Measurements from ENCODE around the gene SOST. TPM values are rescaled to one million over a fixed set of nuclear protein-coding genes. Genes with fewer than 3 reads are reported as not detected.
A peak's percentile ranks its signal among the peaks of the same experiment; 100 is the strongest.

SOST gene
- polyA plus RNA-seq, 3 donors: 45.9 to 56.9 (median 53.5) TPM

DNA sequence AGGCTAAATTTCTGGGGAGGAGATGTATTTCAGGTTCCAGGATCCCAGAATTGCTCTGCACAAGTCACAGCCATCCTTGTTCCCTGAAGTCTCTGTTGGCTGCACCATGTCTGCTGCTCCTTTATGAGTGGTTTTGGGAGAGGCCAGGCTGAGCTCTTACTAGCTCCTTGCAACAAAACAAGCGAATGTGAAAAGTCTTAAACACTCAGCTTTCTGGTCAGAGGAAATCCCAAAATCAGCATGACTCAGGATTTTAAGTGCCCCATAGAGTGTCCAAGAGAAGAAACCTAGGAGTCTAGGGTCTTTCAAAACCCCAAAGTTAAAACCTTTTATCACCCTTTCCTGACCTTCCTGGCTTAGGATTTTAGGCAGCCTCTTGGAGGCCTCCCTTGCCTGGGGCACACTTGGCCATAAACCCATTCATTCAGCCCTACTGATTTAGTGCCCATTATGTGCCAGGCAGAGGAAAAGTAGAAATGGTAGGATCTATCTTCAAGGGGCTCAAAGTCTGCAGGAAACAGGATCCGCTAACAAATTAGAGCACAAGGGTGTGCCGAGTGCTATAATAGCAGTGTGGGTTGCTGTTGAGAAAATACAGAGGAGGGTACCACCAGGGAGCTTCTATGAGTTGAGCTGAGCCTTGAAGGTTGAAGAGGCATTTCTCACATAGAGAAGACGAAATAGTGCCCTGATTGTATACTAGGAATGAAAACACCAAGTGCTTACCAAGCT lies 36.9 kb downstream of the SOST start:
- no peak for DNase-seq (ENCODE audit: extremely low read depth in 1 of 11, low read depth in 9 of 11, low spot score in 4 of 11)

DNA sequence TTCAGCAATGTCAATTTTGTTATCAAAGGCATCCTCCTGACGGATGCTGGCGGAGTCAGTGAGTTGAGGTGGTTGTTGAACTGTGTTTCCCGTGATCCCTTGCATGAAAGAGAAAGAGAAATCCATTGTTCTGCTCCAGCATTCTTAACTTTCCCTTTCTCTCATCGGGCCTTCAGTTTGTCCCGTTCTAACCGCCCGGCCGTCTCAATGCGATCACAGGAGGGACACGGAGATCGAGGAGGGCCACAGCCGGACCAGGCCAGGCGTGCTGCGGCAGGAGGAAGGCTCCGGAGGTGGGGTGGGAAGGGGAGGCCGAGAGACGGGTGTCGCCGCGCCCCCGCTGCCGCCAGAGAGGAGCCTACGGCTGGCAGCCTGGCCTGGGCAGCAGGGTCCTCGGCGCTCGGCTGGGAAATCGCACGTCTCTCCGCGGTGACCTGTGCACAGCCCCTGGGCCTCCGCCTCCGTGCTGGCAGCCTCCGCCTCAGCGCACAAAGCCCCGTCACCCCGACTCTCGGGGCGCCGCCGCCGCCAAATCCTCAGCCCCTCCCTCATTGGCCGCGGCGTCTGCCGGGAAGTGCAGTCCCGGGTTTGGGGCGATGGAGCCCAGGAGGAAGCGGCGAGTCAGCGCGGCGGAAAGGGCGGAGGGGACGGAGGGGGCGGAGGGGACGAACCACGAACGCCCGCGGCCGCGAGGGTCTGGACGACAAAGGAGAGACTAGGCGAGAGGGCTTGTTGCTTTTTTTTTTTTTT lies 38.1 kb downstream of the SOST start:
- peak in 10 of 11 donors; percentile 29 to 71 (median 65) for DNase-seq (ENCODE audit: extremely low read depth in 1 of 11, low read depth in 9 of 11, low spot score in 4 of 11)

DNA sequence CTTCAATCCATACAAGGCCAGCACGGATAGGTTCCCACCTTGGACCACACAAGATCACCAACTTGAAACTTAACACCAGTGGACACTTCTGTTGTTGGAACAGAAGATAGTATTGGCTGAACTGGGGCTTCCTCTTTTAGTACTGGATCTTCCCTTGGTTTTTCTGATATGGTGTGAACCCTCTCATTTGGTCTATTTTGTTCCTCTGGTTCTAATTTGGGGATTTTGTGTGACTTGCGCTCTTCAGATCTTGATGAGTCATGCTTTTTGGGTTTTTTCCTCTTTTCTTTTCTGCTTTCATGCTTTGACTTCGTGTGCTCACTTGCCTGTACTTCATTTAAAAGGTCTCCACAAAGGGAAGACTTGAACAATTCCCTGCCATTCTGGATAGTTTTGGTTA lies 39.0 kb downstream of the SOST start:
- DNase-seq (ENCODE audit: extremely low read depth in 1 of 11, low read depth in 9 of 11, low spot score in 4 of 11): no peak

DNA sequence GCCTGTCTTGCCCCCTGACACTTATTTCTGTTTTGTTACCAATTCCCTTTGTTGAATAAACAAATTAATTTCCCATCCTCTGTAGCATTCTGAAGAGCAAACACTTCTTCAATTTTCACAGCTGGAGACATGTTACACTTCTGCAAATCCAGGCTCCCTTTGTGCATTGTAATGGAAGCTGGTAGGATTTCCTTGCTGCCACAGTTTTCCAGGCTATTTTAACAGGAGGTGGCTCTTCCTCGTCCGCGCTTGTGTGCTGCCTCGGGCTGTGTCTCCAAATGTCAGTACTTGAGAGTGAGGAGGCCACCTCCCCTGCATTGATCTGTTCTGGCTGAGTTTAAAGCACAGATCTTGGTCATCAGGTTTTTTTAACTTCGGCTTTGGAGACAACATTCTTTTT lies 40.0 kb downstream of the SOST start:
- no peak for DNase-seq (ENCODE audit: extremely low read depth in 1 of 11, low read depth in 9 of 11, low spot score in 4 of 11)

DNA sequence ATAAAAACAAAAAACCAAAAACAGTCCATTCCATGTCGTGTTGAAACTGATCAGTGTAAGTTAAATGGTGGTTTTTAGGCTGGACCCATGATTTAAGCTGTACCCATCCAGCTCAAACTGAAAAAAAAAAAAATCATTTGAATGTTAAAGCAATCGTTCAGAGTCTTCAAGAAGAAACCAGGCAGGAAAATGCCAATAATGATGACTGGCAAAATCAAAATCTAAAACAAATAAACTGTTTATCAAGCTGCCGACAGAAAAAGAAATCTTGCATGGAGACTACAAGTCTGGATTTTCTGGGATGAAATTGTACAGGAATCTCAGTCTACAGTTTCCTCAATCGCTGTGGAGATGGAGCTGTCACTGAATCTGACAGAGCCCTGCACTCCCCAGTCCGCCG lies 40.7 kb downstream of the SOST start:
- no peak for DNase-seq (ENCODE audit: extremely low read depth in 1 of 11, low read depth in 9 of 11, low spot score in 4 of 11)

DNA sequence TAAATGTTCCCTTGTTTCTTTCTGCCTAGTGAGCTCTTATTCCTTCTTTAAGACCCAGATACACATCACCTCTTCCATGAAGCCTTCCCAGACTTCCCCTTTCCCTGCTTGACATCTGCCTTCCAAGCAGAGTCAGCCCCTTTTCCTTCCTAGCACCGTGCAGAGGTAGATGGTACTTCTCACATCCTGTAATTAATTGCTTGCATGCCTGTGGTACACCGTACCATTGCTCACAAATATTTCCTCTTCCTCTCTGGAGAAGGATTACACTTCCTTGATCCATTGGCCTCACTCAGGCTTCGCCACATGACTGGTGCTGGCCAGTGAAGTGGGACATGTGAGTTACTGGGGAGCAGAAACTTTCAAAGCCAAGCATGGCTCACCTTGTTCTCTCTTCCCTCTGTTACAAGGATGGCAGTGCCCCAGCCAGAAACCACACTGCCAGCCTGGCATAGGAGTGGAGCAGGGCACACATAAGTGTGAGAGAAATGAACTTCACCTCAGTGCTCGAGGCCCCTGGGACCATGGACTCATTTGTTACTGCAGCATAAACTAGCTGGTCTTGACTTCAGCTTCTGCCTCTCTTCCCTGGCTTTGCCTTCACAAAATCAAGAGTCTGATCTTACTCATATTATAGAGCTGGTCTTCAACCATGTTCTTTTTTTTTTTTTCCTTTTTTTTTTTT lies 44.0 kb downstream of the SOST start:
- DNase-seq (ENCODE audit: extremely low read depth in 1 of 11, low read depth in 9 of 11, low spot score in 4 of 11): no peak

DNA sequence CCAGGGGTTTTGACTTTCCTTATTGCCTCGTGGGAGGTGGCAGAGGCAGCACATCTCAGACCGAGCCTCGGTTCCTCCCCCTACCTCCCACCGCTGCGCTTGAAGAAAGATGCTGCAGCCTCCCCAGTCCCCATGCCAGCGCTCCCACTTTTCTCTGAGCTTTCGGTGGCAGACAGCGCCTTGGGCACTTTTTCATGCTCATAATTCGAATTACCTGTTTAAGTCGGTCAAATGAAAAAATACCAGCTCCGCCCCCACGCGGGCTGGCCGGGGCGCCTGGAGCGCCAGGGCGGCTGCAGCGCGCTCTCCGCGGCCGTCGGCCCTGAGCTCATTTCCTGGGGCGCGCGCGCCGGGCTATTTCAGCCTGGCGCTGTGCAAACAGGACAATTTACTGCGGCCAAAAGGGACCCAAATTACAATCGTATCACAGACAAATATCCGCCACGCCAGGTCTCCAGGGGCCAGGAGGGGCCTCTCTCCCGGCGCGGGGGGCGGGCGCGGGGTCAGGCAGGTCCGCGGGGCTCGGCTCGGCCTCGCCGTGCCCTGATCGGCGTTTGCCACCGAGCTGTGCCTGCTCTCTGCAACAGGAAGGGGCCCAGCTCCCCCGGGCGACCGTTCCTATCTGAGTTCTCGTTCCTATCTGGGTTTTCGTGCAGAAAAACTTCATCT lies 45.0 kb downstream of the SOST start:
- peak in 4 of 11 donors; percentile 22 to 49 (median 39) for DNase-seq (ENCODE audit: extremely low read depth in 1 of 11, low read depth in 9 of 11, low spot score in 4 of 11)

DNA sequence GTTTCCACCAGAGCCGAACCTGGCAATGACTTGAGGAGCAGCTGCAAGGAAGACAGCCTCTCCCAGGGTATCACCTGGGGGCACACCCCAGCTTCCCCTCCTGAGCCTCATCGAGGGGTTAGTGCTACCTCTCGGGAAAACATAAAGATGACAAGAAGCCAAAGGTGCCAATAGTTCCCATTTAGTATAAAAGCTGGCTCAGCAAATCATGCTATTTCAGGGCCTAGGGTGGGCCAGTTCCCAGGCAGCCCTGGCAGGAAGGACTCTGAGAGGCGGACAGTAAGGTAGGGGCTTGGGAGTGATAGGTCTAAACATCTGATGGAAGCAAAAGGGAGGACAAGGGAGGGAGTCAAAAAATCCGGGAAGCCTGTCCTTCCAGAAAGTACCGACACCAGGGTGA lies 46.2 kb downstream of the SOST start:
- DNase-seq (ENCODE audit: extremely low read depth in 1 of 11, low read depth in 9 of 11, low spot score in 4 of 11): no peak

DNA sequence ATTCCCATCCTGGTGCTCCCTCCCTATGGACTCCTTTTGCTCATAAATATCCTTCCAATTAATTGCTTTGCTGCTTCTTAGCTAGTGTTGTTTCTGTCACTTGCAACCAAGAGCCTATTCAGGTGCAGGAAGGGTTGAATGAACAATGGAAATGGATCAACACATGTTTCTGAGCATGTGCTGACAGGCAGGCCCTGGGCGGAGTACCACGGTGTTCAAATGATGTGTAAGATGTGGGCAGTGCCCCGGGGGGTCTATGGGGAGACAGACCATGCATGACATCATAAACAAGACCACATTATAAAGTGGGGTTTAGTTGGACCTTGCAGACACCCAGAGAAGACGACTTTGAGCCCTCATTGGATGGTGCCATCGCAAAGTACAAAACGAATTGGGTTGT lies 48.5 kb downstream of the SOST start:
- no peak for DNase-seq (ENCODE audit: extremely low read depth in 1 of 11, low read depth in 9 of 11, low spot score in 4 of 11)

DNA sequence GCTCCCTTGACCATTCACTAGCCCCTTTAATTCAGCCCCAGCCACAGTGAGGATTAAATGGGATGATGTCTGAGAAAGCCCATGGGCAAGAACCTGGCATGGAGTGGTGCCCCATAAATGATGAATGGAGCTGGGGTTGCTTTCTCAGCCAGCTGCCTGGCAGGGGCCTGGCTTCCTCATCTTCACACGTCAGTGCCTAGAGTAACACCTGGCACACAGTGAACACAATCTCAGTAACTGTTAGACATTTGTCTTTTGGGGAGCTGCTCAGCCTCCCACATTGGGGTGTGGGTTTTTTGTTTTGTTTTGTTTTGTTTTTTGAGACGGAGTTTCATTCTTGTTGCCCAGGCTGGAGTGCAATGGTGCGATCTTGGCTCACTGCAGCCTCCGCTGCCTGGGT lies 49.4 kb downstream of the SOST start:
- DNase-seq (ENCODE audit: extremely low read depth in 1 of 11, low read depth in 9 of 11, low spot score in 4 of 11): no peak

DNA sequence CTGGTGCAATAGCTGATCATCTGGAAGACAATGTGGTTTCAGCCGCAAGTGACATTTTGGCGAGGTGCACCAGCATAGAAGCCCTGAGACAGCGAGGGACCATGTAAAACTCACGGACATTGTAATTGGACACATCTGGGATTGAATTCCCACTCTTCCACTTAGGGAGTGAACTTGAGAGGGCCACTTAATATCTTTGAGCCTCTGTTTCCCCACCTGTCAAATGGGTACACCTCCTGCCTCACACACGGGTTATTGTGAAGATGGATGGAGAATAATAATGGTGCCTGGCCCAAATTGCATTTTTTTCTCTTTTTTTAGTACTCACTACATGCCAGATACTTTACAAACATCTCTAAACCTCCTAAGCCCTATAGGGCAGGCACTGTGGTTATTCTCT lies 51.4 kb downstream of the SOST start:
- no peak for DNase-seq (ENCODE audit: extremely low read depth in 1 of 11, low read depth in 9 of 11, low spot score in 4 of 11)

DNA sequence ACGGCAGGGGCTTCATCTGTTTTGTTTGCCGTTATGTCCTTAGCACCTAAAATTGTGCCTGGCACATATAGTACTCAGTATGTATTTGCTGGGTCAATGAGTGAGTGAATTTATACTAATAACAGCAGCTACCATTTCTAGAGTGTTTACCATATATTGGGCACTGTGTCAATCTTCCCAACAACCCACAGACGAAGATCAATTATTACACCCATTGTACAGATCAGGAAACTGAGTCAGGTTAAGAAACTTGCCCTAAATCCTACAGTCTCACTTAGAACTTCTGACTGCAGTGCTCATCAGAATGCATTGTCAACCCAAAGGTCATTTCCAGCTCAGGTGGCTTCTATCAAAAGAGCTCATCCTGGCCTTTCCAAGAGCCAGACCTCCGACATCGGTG lies 52.4 kb downstream of the SOST start:
- no peak for DNase-seq (ENCODE audit: extremely low read depth in 1 of 11, low read depth in 9 of 11, low spot score in 4 of 11)

Other genes with a start within 250 kb of the SOST start
- gene ETV4, start 212.5 kb downstream of the SOST start, polyA plus RNA-seq (ENCODE audit: insufficient read length in 3 of 3): 10 to 100 TPM; 34.3 to 45.7 (median 45.6) TPM
- 10 to 100 TPM; 14.3 to 20.1 (median 17.5) TPM for gene MEOX1, start 96.9 kb downstream of the SOST start, polyA plus RNA-seq (ENCODE audit: insufficient read length in 3 of 3)
- gene DUSP3, start 20.2 kb upstream of the SOST start, polyA plus RNA-seq (ENCODE audit: insufficient read length in 3 of 3): 10 to 100 TPM; 55.7 to 63.6 (median 57.0) TPM
- under 1 TPM in 2 of 3 donors, not detected in 1; 0.04 to 0.08 TPM for gene CFAP97D1, start 21.6 kb upstream of the SOST start, polyA plus RNA-seq (ENCODE audit: insufficient read length in 3 of 3)
- 10 to 100 TPM in 1 of 3 donors, 1 to 10 TPM in 2; 7.7 to 15.0 (median 8.0) TPM for gene MPP3, start 74.4 kb upstream of the SOST start, polyA plus RNA-seq (ENCODE audit: insufficient read length in 3 of 3)
- 1 to 10 TPM in 2 of 3 donors, under 1 TPM in 1; 0.89 to 1.7 (median 1.3) TPM for gene CD300LG, start 88.4 kb upstream of the SOST start, polyA plus RNA-seq (ENCODE audit: insufficient read length in 3 of 3)
- gene MPP2, start 148.7 kb upstream of the SOST start, polyA plus RNA-seq (ENCODE audit: insufficient read length in 3 of 3): 1 to 10 TPM; 5.8 to 8.2 (median 7.1) TPM
- gene PPY, start 183.7 kb upstream of the SOST start, polyA plus RNA-seq (ENCODE audit: insufficient read length in 3 of 3): 1 to 10 TPM in 1 of 3 donors, under 1 TPM in 1, not detected in 1; 0.30 to 2.3 TPM
- under 1 TPM; 0.19 to 0.73 (median 0.25) TPM for gene PYY, start 195.1 kb upstream of the SOST start, polyA plus RNA-seq (ENCODE audit: insufficient read length in 3 of 3)
- 1 to 10 TPM; 2.7 to 7.1 (median 3.3) TPM for gene NAGS, start 245.8 kb upstream of the SOST start, polyA plus RNA-seq (ENCODE audit: insufficient read length in 3 of 3)